OCI-LY1 (cell line): ENCODE measurements around the gene KIF23.

Experiments used
- CTCF ChIP-seq: fragments of 200-600 bp; sonication (generic), shearing (Covaris generic); IDR thresholded peaks from 2 replicates; pipeline ENCODE4 v1.5.1; 2017; ENCODE audit warnings: mild to moderate bottlenecking, antibody characterized with exemption, low read length, moderate library complexity, mixed read lengths
- EZH2 ChIP-seq: fragments of 200-600 bp; sonication (generic), shearing (Covaris generic); IDR thresholded peaks from 2 replicates; pipeline ENCODE4 v1.8.0; 2017; ENCODE audit warnings: borderline replicate concordance, mixed run types, mild to moderate bottlenecking, antibody characterized with exemption, low read length, moderate library complexity, mixed read lengths

GRCh38 chr15:69479081-69479480, 64.9 kb downstream of the KIF23 start:
- no peak for TF ChIP-seq CTCF
- no peak for TF ChIP-seq EZH2
